Naive thymus-derived CD4-positive, alpha-beta T cell (primary cell): Measurements from ENCODE around the gene RELL2. TPM values are rescaled to one million over a fixed set of nuclear protein-coding genes. Genes with fewer than 3 reads are reported as not detected.

Experiments used
- ATAC-seq: fragments of 150-1000 bp; cut with Tn5 transposase; 2 replicates; pipeline ENCODE4 v1.10.0; 2021; ENCODE audit warnings: mild to moderate bottlenecking, moderate library complexity
- CTCF ChIA-PET: fragments of 350-600 bp; sonication (Branson Sonifier 250); formaldehyde crosslinking; loops from one replicate; lab custom pipeline; 2021; ENCODE audit warnings: antibody characterized with exemption; lab: Charles Lee
- POLR2A ChIA-PET: fragments of 350-600 bp; sonication (Branson Sonifier 250); formaldehyde crosslinking; loops from one replicate; lab custom pipeline; 2021; ENCODE audit warnings: antibody characterized with exemption, inconsistent platforms; lab: Charles Lee
- DNase-seq, 9 donors: peaks; one replicate each; pipeline versions ENCODE4 v3.0.0 to v3.0.0-alpha.2; 2020 to 2022; ENCODE audit warnings: mixed read lengths in 1 of 9
- H3K27ac ChIP-seq: one replicate; pipeline ENCODE4 v1.7.0; 2013; ENCODE audit warnings: mild to moderate bottlenecking, low read depth, low read length, moderate library complexity
- H3K27me3 ChIP-seq, 2 donors: one replicate each; pipeline ENCODE4 v1.7.0; 2013; ENCODE audit warnings: low read length in 2 of 2, mild to moderate bottlenecking in 2 of 2, moderate library complexity in 2 of 2; ENCODE audit not compliant: control insufficient read depth in 2 of 2, insufficient read depth in 2 of 2
- H3K36me3 ChIP-seq, 3 experiments: 1 replicate in 2 of 3; 2 replicates in 1 of 3; pipeline ENCODE4 v1.7.0; 2013; ENCODE audit warnings: low read length in 3 of 3, mild to moderate bottlenecking in 3 of 3, moderate library complexity in 1 of 3; ENCODE audit not compliant: insufficient read depth in 3 of 3, control insufficient read depth in 2 of 3
- H3K4me1 ChIP-seq, 2 donors: one replicate each; pipeline ENCODE4 v1.7.0; 2013; ENCODE audit warnings: low read length in 2 of 2, mild to moderate bottlenecking in 2 of 2, moderate library complexity in 1 of 2; ENCODE audit not compliant: control insufficient read depth in 2 of 2, insufficient read depth in 2 of 2
- H3K4me3 ChIP-seq: 2 replicates; pipeline ENCODE4 v1.7.0; 2013; ENCODE audit warnings: mild to moderate bottlenecking, low read length
- H3K9me3 ChIP-seq, 3 experiments: 1 replicate in 2 of 3; 2 replicates in 1 of 3; pipeline ENCODE4 v1.7.0; 2013; ENCODE audit warnings: low read length in 3 of 3; ENCODE audit not compliant: control insufficient read depth in 2 of 3
- H3K27ac Mint-ChIP-seq, 9 donors: one replicate each; pipeline ENCODE4 v1.8.0; 2020 to 2022; ENCODE audit warnings: mixed read lengths in 9 of 9, mild to moderate bottlenecking in 8 of 9, moderate library complexity in 5 of 9, inconsistent platforms in 2 of 9
- H3K27me3 Mint-ChIP-seq, 5 donors: one replicate each; pipeline ENCODE4 v1.8.0; 2021 to 2022; ENCODE audit warnings: mixed read lengths in 5 of 5, mild to moderate bottlenecking in 1 of 5
- H3K36me3 Mint-ChIP-seq, 5 donors: one replicate each; pipeline ENCODE4 v1.8.0; 2020 to 2022; ENCODE audit warnings: mixed read lengths in 5 of 5, mild to moderate bottlenecking in 3 of 5, inconsistent platforms in 1 of 5
- H3K4me1 Mint-ChIP-seq, 7 donors: one replicate each; pipeline ENCODE4 v1.8.0; 2020 to 2022; ENCODE audit warnings: mixed read lengths in 7 of 7, mild to moderate bottlenecking in 3 of 7, inconsistent platforms in 1 of 7
- H3K4me3 Mint-ChIP-seq, 10 donors: one replicate each; pipeline ENCODE4 v1.8.0; 2020 to 2022; ENCODE audit warnings: mild to moderate bottlenecking in 10 of 10, mixed read lengths in 10 of 10, moderate library complexity in 6 of 10, inconsistent platforms in 2 of 10
- H3K9me3 Mint-ChIP-seq, 11 donors: one replicate each; pipeline ENCODE4 v1.8.0; 2020 to 2022; ENCODE audit warnings: mixed read lengths in 11 of 11, mild to moderate bottlenecking in 4 of 11, inconsistent platforms in 1 of 11, moderate library complexity in 1 of 11
- intact Hi-C, 2 donors: fragments of 100-400 bp; cut with micrococcal nuclease; formaldehyde crosslinking; loops; one replicate each; pipeline ENCODE4 v1.15.1; 2023
- polyA plus RNA-seq, 2 donors: library from polyadenylated mRNA; unstranded; fragments of 300-500 nt; fragmentation: Illumina TruSeq; gene quantifications; one replicate each; pipeline ENCODE4 v1.2.3, GENCODE V29; 2021
- total RNA-seq, 6 experiments: library from RNA in 5 of 6; stranded (reverse) in 5 of 6; gene quantifications; 1 replicate in 5 of 6; 2 replicates in 1 of 6; pipeline ENCODE4 v1.2.3 and lab custom pipeline; 2021 to 2026

RELL2 gene
- total and polyA plus RNA-seq, 7 experiments from 2014 or later: 1.8 to 21.7 (median 16.6) TPM

- Histone ChIP-seq H3K9me3 (no peaks in the 10 kb centered on the region), H3K36me3 (peaks cover 0 to 16% (median 12%) of the 10 kb centered on the region in 3 experiments), H3K27ac (peak within 1 kb of the TSS; percentile 75), H3K4me1 (peaks cover 15 to 19% of the 10 kb centered on the region in 2 donors), H3K27me3 (no peaks in the 10 kb centered on the region), H3K4me3 (peak within 1 kb of the TSS; percentile 62)
- H3K9me3 Mint-ChIP-seq: peaks cover 0 to 2% (median 0%) of the 10 kb centered on the region in 11 donors
- H3K36me3 Mint-ChIP-seq: peaks cover 0 to 11% (median 2%) of the 10 kb centered on the region in 5 donors
- ChIA-PET CTCF (interaction anchor here (0.7 to 1.9 kb wide), 9 partner anchors 13 to 318 kb away, joined by 3 to 7 read pairs (median 4); partner anchors contain the start of genes DIAPH1 and RNF14), POLR2A (interaction anchor here (0.9 to 1.8 kb wide), 17 partner anchors 9 to 318 kb away, joined by 3 to 36 read pairs (median 4); partner anchors contain the start of genes DELE1, DIAPH1, HDAC3 and RELL2)
- peak within 1 kb of the TSS; percentile 60 to 97 (median 90) for H3K4me3 Mint-ChIP-seq
- H3K27ac Mint-ChIP-seq: peak within 1 kb of the TSS; percentile 56 to 95 (median 89)
- DNase-seq (peak; percentile 64 to 88 (median 67)), ATAC-seq (peak; percentile 98)
- peaks cover 0 to 4% (median 0%) of the 10 kb centered on the region in 5 donors for H3K27me3 Mint-ChIP-seq
- intact Hi-C loops: loop anchor here (1.0 to 5.0 kb wide), 6 partner anchors 13 to 272 kb away; partner anchors contain the start of genes DELE1 (in 2 of the 2), HDAC3 (in 1 of the 2) and RELL2 (in 1 of the 2)
- H3K4me1 Mint-ChIP-seq: peaks cover 27 to 51% (median 37%) of the 10 kb centered on the region in 7 donors
Observed at GRCh38 chr5:141650851-141651727, 14.3 kb downstream of the RELL2 start, which contains the start of gene FCHSD1. TSS of gene FCHSD1 (minus strand) at chr5:141651418. CDS start at chr5:141651368, 50 bp downstream.

- H3K27me3 ChIP-seq: no peaks in the 10 kb centered on the region
- ChIA-PET POLR2A (interaction anchor here (0.9 to 1.8 kb wide), 9 partner anchors 8 to 318 kb away, joined by 3 to 36 read pairs (median 4); partner anchors contain the start of genes DELE1, DIAPH1, HDAC3 and RELL2), CTCF (interaction anchor here (0.9 to 1.9 kb wide), 6 partner anchors 13 to 313 kb away, joined by 3 to 7 read pairs (median 4); partner anchors contain the start of gene DIAPH1)
- peak overlapping the region; percentile 60 to 97 (median 90) for H3K4me3 Mint-ChIP-seq
- H3K4me1 Mint-ChIP-seq: peaks cover 25 to 49% (median 35%) of the 10 kb centered on the region in 7 donors
- peak overlapping the region; percentile 62 for H3K4me3 ChIP-seq
- DNase-seq: no peak
- H3K9me3 Mint-ChIP-seq: peaks cover 0 to 2% (median 0%) of the 10 kb centered on the region in 11 donors
- intact Hi-C loops: loop anchor here (1.0 to 5.0 kb wide), 6 partner anchors 13 to 272 kb away; partner anchors contain the start of genes DELE1 (in 2 of the 2), HDAC3 (in 1 of the 2) and RELL2 (in 1 of the 2)
- peaks cover 15 to 19% of the 10 kb centered on the region in 2 donors for H3K4me1 ChIP-seq
- peaks cover 0 to 8% (median 2%) of the 10 kb centered on the region in 5 donors for H3K36me3 Mint-ChIP-seq
- H3K27ac ChIP-seq: peak overlapping the region; percentile 75
- no peak for ATAC-seq
- H3K9me3 ChIP-seq: no peaks in the 10 kb centered on the region
- peaks cover 0 to 7% (median 0%) of the 10 kb centered on the region in 5 donors for H3K27me3 Mint-ChIP-seq
- H3K27ac Mint-ChIP-seq: peak overlapping the region; percentile 56 to 92 (median 86)
- H3K36me3 ChIP-seq: peaks cover 0 to 10% (median 8%) of the 10 kb centered on the region in 3 experiments
Observed at GRCh38 chr5:141651728-141652105, 14.9 kb downstream of the RELL2 start.

- H3K4me1 Mint-ChIP-seq: peaks cover 21 to 36% (median 31%) of the 10 kb centered on the region in 7 donors
- CTCF ChIA-PET: interaction anchor here (0.6 to 1.1 kb wide), 2 partner anchors 9 to 10 kb away, joined by 3 to 6 read pairs; no protein-coding TSS in a partner anchor
- H3K27me3 Mint-ChIP-seq: peaks cover 0 to 7% (median 3%) of the 10 kb centered on the region in 5 donors
- Histone ChIP-seq H3K27ac (no peak overlapping the region), H3K4me3 (no peak overlapping the region), H3K4me1 (peaks cover 15 to 19% of the 10 kb centered on the region in 2 donors), H3K9me3 (no peaks in the 10 kb centered on the region), H3K27me3 (no peaks in the 10 kb centered on the region), H3K36me3 (no peaks in the 10 kb centered on the region)
- ATAC-seq (no peak), DNase-seq (no peak)
- POLR2A ChIA-PET: interaction anchor here (0.6 kb wide), 1 partner anchor 15 kb away, joined by 3 read pairs; no protein-coding TSS in a partner anchor
- peaks cover 0 to 3% (median 0%) of the 10 kb centered on the region in 11 donors for H3K9me3 Mint-ChIP-seq
- H3K4me3 Mint-ChIP-seq: peak overlapping the region in 1 of 10 donors; percentile 25
- peak overlapping the region in 1 of 9 donors; percentile 41 for H3K27ac Mint-ChIP-seq
- H3K36me3 Mint-ChIP-seq: peaks cover 0 to 4% (median 0%) of the 10 kb centered on the region in 5 donors
- intact Hi-C loops: loop anchor here in 1 of 2 donors (5.0 kb wide), 2 partner anchors 38 to 47 kb away; no protein-coding TSS in a partner anchor
Observed at GRCh38 chr5:141654298-141654697, 17.5 kb downstream of the RELL2 start.

GRCh38 chr5:141655020-141655419 lies 18.2 kb downstream of the RELL2 start:
- DNase-seq (no peak), ATAC-seq (no peak)
- POLR2A ChIA-PET: no interaction called here
- H3K9me3 Mint-ChIP-seq: peaks cover 0 to 3% (median 0%) of the 10 kb centered on the region in 11 donors
- intact Hi-C loops: no loop called here
- H3K4me1 Mint-ChIP-seq: peaks cover 14 to 31% (median 26%) of the 10 kb centered on the region in 7 donors
- peaks cover 0 to 7% (median 3%) of the 10 kb centered on the region in 5 donors for H3K27me3 Mint-ChIP-seq
- peaks cover 15 to 18% of the 10 kb centered on the region in 2 donors for H3K4me1 ChIP-seq
- H3K27ac Mint-ChIP-seq: no peak overlapping the region
- CTCF ChIA-PET: no interaction called here
- H3K27ac ChIP-seq: no peak overlapping the region
- no peaks in the 10 kb centered on the region for H3K9me3 ChIP-seq
- no peaks in the 10 kb centered on the region for H3K27me3 ChIP-seq
- no peak overlapping the region for H3K4me3 Mint-ChIP-seq
- H3K4me3 ChIP-seq: no peak overlapping the region
- H3K36me3 ChIP-seq: no peaks in the 10 kb centered on the region
- peaks cover 0 to 4% (median 0%) of the 10 kb centered on the region in 5 donors for H3K36me3 Mint-ChIP-seq

- Histone ChIP-seq H3K4me3 (no peak overlapping the region), H3K27ac (no peak overlapping the region), H3K27me3 (no peaks in the 10 kb centered on the region), H3K36me3 (no peaks in the 10 kb centered on the region), H3K9me3 (no peaks in the 10 kb centered on the region), H3K4me1 (peaks cover 8 to 9% of the 10 kb centered on the region in 2 donors)
- Mint-ChIP-seq H3K27me3 (peaks cover 0 to 7% (median 3%) of the 10 kb centered on the region in 5 donors), H3K36me3 (peaks cover 0 to 4% (median 0%) of the 10 kb centered on the region in 5 donors), H3K9me3 (peaks cover 0 to 3% (median 0%) of the 10 kb centered on the region in 11 donors), H3K27ac (peak overlapping the region in 1 of 9 donors; percentile 34), H3K4me3 (no peak overlapping the region), H3K4me1 (peaks cover 8 to 22% (median 17%) of the 10 kb centered on the region in 7 donors)
- intact Hi-C loops: no loop called here
- POLR2A ChIA-PET: interaction anchor here (0.6 to 1.5 kb wide), 2 partner anchors 19 to 20 kb away, joined by 3 read pairs; partner anchors contain the start of gene RELL2
- ATAC-seq (no peak), DNase-seq (no peak)
- CTCF ChIA-PET: no interaction called here
Observed at GRCh38 chr5:141656396-141656795, 19.6 kb downstream of the RELL2 start.
